Measurements from ENCODE around the gene CLMN. TPM values are rescaled to one million over a fixed set of nuclear protein-coding genes. Genes with fewer than 3 reads are reported as not detected.
"Not testable (repeated sequence)": the region's sequence is repeated elsewhere in the genome, so short reads cannot be mapped to it uniquely, and the experiment has no call there.

CLMN gene
- total RNA-seq, 1 donor from 2014 or later: 0.68 TPM

- DNase-seq: no peak
Measured at GRCh38 chr14:95216008-95216407, 103.7 kb downstream of the CLMN start.

DNA sequence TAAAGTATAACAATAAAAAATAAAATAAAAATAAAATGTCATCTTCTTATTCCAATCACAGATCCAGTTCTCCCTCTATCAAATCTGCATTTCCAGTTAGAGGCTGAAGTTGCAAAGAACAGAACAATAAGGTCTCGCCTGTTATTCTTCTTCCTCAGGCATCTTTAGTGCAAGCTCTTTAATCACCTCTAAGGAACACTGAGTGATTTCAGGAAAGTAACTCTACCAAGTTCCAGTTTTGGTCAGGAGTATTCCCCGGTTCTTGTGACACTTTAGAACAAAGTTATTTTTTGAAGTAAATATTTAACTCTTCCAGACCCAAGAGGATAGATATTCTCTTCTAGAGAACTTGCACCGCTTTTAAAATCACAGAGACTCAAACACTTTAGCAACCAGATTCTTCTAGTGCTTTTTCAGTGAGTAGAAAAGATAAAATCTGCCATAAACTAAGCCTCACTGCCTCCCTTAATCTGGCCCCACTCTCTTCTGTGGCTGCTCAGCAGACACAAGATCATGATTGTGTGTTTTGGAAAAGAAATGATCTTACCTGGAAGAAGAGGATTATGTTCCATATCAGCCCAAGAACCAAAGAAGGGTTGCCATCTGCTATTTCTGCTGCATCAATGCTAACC lies 104.5 kb downstream of the CLMN start:
- no peak for DNase-seq

- no peak for DNase-seq
Measured at GRCh38 chr14:95213774-95214173, 105.9 kb downstream of the CLMN start.

- no peak for DNase-seq
Measured at GRCh38 chr14:95211721-95212504, 107.8 kb downstream of the CLMN start.

DNA sequence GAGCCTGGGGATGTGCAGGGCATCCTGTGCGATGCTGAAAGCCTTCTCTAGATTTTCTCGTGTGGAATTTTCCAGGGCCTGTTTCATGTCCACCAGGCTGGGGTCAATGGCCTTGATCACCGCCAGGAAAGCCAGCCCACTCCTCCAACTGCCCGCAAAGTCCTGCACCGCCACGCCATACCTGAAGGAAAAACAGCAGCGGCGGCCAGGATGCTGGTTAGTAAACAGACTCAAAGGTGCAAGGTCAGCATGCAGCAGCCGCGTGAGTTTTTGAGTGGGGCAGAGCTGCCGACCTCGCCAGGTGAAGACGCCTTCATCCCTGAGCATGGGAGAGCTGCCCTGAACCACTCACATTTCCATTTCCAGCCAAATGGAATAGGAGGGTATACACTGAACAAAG lies 109.0 kb downstream of the CLMN start:
- DNase-seq: no peak

GRCh38 chr14:95208598-95208997 lies 111.1 kb downstream of the CLMN start:
- DNase-seq: no peak

- DNase-seq: no peak
Measured at GRCh38 chr14:95207475-95208233, 112.1 kb downstream of the CLMN start.

GRCh38 chr14:95206534-95206933 lies 113.2 kb downstream of the CLMN start:
- no peak for DNase-seq

DNA sequence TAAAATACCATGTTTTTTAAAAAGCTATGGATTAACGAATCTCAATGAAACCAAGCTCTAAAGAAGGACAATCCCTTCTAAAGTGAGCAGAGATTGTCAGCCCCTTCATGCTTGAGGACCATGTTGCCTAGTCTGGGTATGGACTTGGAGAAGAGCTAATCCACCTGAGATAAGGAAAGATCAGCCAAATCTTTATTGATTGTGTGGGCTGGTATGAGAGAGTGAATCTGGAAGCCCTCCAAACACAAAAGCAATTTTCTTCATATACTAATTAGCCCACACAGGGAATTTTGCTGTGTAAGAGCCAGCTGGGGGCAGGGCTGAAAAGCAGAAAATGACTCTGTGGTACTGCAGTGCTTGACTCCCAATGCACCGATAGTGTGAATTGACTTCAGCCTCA lies 115.0 kb downstream of the CLMN start:
- no peak for DNase-seq

DNA sequence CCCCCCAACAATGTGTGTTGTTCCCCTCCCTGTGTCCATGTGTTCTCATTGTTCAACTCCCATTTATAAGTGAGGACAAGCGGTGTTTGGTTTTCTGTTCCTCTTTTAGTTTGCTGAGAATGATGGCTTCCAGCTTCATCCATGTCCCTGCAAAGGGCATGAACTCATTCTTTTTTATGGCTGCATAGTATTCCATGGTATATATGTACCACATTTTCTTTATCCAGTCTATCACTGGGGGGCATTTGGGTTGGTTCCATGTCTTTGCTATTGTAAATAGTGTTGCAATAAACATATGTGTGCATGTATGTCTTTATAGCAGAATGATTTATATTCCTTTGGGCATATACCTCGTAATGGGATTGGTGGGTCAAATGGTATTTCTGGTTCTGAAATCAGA lies 118.0 kb downstream of the CLMN start:
- not testable (repeated sequence) for DNase-seq

- DNase-seq: no peak
Measured at GRCh38 chr14:95200404-95200803, 119.3 kb downstream of the CLMN start.

- DNase-seq: no peak
Measured at GRCh38 chr14:95199298-95199983, 120.3 kb downstream of the CLMN start.

DNA sequence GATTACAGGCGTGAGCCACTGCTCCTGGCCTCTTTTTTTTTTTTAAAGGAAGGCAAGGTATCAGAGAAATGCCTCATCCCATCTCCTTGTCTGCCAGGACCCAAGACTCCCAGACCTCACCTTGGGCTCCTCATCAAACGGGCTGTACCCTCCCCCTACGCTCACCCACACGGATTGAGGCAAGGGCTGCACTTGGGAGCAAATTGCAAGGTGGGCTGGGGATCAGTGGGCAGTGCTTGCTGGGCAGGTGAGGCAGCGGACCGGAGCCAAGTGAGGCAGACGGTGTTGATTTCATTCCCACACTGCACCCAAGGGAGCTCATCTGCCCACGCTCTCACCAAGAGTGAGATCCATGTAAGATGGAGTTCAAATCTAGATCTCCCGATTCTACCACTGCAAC lies 121.4 kb downstream of the CLMN start:
- no peak for DNase-seq

GRCh38 chr14:95197551-95197950 lies 122.2 kb downstream of the CLMN start:
- no peak for DNase-seq

DNA sequence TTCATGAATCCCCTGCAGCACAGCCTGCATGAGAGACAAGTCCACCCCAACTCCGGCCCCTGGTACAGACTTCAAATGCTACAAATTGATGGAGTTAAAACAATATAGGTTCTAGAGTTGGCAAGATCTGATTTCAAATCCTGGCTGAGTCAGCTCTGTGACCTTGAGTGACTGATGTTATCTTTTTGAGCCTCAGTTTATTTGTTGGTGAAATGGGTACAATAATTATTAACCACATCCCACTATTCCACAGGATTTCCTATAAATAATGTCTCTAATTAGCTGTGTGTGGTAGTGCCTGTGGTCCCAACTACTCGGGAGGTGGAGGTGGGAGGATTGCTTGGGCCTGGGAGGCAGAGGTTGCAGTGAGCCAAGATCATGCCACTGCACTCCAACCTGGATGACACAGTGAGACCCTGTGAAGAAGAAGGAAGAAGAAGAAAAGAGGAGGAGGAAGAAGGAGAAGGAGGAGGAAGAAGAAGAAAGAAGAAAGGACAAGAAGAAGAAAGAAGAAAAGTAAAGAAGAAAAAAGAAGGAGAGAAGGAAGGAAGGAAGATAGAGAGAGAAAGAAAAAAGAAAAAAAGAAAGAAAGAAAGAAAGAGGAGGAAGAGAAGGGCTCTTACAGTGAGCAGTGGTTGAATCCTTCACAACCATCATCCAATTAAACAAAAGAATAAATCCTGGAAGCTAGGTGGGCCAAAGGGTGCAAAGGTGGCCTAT lies 122.7 kb downstream of the CLMN start:
- DNase-seq: no peak

DNA sequence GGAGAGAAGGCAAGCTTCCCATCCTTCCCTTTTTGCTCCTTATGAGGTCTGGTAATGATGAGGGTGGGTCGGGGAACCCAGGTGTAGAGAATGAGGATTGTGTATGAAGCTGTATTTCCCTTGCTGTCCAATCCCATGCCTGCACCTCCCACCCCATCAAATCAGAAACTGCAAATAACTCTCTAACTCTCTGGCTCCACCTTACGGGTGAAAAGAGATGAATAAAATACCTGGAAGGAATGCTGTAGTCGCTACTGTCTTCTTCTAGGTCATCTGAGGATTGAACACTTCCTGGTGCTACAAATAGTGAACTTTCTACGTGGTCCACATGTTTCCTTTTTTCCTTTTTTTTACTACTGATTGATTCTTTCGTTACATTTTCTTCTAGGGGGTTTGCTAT lies 123.4 kb downstream of the CLMN start:
- DNase-seq: peak; percentile 64

GRCh38 chr14:95195031-95195430 lies 124.7 kb downstream of the CLMN start:
- no peak for DNase-seq

DNA sequence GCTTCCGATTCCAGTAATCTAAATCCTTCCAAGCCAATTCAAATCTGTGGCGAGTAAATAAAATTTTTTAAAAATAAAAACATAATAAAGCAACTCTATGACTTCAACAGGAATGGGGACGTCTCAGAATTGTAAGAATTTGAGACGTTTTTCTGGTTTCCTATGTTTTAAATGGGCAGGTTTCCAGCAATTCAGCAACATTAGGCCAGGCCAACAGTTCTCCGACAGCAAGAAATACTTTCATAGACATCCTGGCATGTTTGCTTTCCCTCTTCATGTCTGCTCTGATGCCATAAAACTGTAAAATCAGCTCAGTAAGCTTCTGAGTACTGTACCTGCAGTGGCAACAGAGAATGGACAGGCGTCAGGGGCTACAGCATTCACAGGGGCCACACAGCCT lies 126.6 kb downstream of the CLMN start:
- DNase-seq: no peak

DNA sequence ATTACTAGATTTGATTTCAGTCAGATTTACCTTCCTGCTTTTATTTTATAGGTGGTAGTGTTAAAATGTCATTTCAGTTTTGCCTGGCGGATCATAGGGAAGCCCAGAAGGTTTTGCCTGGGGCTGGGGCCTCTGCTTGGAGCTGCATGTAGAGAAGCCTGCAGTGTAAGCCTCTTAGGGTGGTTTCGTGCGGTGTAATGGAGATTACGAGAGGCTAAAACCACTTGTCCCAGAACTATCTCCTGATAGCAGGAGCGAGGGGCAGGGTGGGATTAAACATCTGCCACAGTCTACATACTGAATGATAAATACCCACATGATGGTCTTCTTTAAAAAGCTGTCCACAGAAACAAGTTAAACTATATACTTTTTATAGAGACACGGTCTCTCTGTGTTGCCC lies 127.4 kb downstream of the CLMN start:
- no peak for DNase-seq

DNA sequence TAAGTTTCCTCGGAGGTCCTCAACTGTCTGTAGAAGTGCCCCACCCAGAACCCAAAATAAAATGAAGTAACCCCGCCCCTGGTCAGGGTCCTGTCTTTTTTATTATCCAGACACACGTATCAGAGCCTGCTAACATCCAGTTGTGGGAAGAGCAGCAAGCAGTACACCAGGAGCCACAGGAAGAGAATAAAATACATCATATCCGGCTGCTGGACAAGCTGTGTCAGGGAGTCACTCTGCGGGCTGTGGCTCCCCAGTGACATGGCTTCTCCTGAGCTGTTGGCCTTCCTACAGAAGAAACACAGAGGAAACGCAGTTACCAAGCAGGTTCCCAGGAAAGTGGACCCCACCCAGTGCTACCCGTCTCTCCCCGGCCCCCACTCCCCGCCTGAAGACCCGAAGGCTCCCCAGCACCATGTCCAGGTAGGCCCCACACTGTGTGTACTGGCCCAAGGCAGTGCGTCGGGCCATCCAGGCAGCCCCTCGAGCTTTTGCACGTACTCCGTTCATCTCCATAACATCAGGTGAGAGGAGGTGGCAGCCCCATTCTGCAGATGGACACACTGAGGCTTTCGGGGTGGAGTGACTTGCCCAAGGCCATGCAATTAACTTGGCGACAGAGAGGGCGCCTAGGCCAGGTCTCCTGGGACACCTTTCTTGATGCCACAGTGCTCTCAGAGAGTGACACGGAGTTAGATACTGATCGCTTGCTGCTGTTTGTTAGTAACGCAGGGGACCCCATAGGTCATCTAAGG lies 128.1 kb downstream of the CLMN start:
- peak; percentile 58 for DNase-seq

- no peak for DNase-seq
Measured at GRCh38 chr14:95190857-95191256, 128.9 kb downstream of the CLMN start.

All from dermis blood vessel endothelial cell (primary cell).